Measurements from ENCODE around the gene EEPD1. TPM values are rescaled to one million over a fixed set of nuclear protein-coding genes. Genes with fewer than 3 reads are reported as not detected.

EEPD1 gene
- total RNA-seq, 1 donor from 2014 or later = 27.8 TPM

- DNase-seq = no peak
These were observed 4.7 kb downstream of the EEPD1 start for GRCh38 chr7:36157527-36158320.

- no peak for DNase-seq
These were observed 5.2 kb downstream of the EEPD1 start for GRCh38 chr7:36158321-36158605.

GRCh38 chr7:36159618-36160017, 6.6 kb downstream of the EEPD1 start:
- DNase-seq = no peak

- DNase-seq = no peak
These were observed 7.3 kb downstream of the EEPD1 start for GRCh38 chr7:36160313-36160712.

- no peak for DNase-seq
These were observed 8.9 kb downstream of the EEPD1 start for GRCh38 chr7:36161996-36162395.

- no peak for DNase-seq
These were observed 12.0 kb downstream of the EEPD1 start for GRCh38 chr7:36165059-36165458.

- DNase-seq = no peak
These were observed 12.7 kb downstream of the EEPD1 start for GRCh38 chr7:36165802-36166201.

GRCh38 chr7:36167403-36168050, 14.5 kb downstream of the EEPD1 start:
- no peak for DNase-seq

GRCh38 chr7:36171503-36171902, 18.4 kb downstream of the EEPD1 start:
- DNase-seq = no peak

- DNase-seq = no peak
These were observed 22.8 kb downstream of the EEPD1 start for GRCh38 chr7:36175886-36176285.

- DNase-seq = no peak
These were observed 23.6 kb downstream of the EEPD1 start for GRCh38 chr7:36176697-36177096.

GRCh38 chr7:36180121-36180520, 27.1 kb downstream of the EEPD1 start:
- DNase-seq = no peak

- DNase-seq = no peak
These were observed 28.6 kb downstream of the EEPD1 start for GRCh38 chr7:36181668-36182067.

- DNase-seq = no peak
These were observed 30.0 kb downstream of the EEPD1 start for GRCh38 chr7:36182854-36183604.

- DNase-seq = no peak
These were observed 32.0 kb downstream of the EEPD1 start for GRCh38 chr7:36185092-36185491.

GRCh38 chr7:36185756-36186155, 32.7 kb downstream of the EEPD1 start:
- no peak for DNase-seq

- DNase-seq = no peak
These were observed 33.5 kb downstream of the EEPD1 start for GRCh38 chr7:36186359-36187121.

- DNase-seq = no peak
These were observed 35.2 kb downstream of the EEPD1 start for GRCh38 chr7:36188266-36188665.

- DNase-seq = no peak
These were observed 35.9 kb downstream of the EEPD1 start for GRCh38 chr7:36188906-36189305.

GRCh38 chr7:36190447-36191291, 37.6 kb downstream of the EEPD1 start:
- no peak for DNase-seq

- no peak for DNase-seq
These were observed 38.4 kb downstream of the EEPD1 start for GRCh38 chr7:36191292-36191920.
